DOHH2 (cell line): Measurements from ENCODE around the gene IRF6.

Experiments used
- H3F3A ChIP-seq: fragments of 200-600 bp; sonication (generic), shearing (Covaris generic); 2 replicates; pipeline ENCODE4 v1.6.0; 2016; ENCODE audit warnings: antibody characterized with exemption, mild to moderate bottlenecking; ENCODE audit not compliant: control insufficient read depth, insufficient read depth
- H3K27ac ChIP-seq: fragments of 200-600 bp; sonication (generic); 2 replicates; pipeline ENCODE4 v1.5.1; 2014; ENCODE audit warnings: low read depth, mild to moderate bottlenecking, low read length, moderate library complexity
- H3K27me3 ChIP-seq: fragments of 200-600 bp; sonication (generic); 2 replicates; pipeline ENCODE4 v1.6.1; 2014; ENCODE audit warnings: mild to moderate bottlenecking, low read length, mixed read lengths; ENCODE audit not compliant: control insufficient read depth
- H3K36me3 ChIP-seq: fragments of 200-600 bp; sonication (generic); 2 replicates; pipeline ENCODE4 v1.6.1; 2014; ENCODE audit warnings: mild to moderate bottlenecking, low read length, moderate library complexity, mixed read lengths; ENCODE audit not compliant: control insufficient read depth
- H3K4me1 ChIP-seq: fragments of 200-600 bp; sonication (generic); 2 replicates; pipeline ENCODE4 v1.6.1; 2014; ENCODE audit warnings: mild to moderate bottlenecking, low read length, mixed read lengths; ENCODE audit not compliant: control insufficient read depth
- H3K4me2 ChIP-seq: fragments of 200-600 bp; sonication (generic); 2 replicates; pipeline ENCODE4 v1.6.0; 2014; ENCODE audit warnings: mild to moderate bottlenecking, low read length, moderate library complexity
- H3K4me3 ChIP-seq: fragments of 200-600 bp; sonication (generic); 2 replicates; pipeline ENCODE4 v1.5.1; 2014; ENCODE audit warnings: mild to moderate bottlenecking, low read length, mixed read lengths
- H3K79me2 ChIP-seq: fragments of 200-600 bp; sonication (generic); 2 replicates; pipeline ENCODE4 v1.6.1; 2014; ENCODE audit warnings: mild to moderate bottlenecking, low read length, mixed read lengths; ENCODE audit not compliant: control insufficient read depth
- H3K9me2 ChIP-seq: fragments of 200-600 bp; sonication (generic); replicated peaks from 2 replicates; pipeline ENCODE4 v1.6.1; 2014; ENCODE audit warnings: mild to moderate bottlenecking, low read length, mixed read lengths; ENCODE audit not compliant: control insufficient read depth
- H3K9me3 ChIP-seq: fragments of 200-600 bp; sonication (generic); 2 replicates; pipeline ENCODE4 v1.6.1; 2014; ENCODE audit warnings: antibody characterized with exemption, low read length, mixed read lengths; ENCODE audit not compliant: control insufficient read depth, insufficient read depth
- H4K20me1 ChIP-seq: fragments of 200-600 bp; sonication (generic); 2 replicates; pipeline ENCODE4 v1.6.0; 2014; ENCODE audit warnings: low read depth, mild to moderate bottlenecking, antibody characterized with exemption, low read length, moderate library complexity; ENCODE audit not compliant: control insufficient read depth, insufficient read depth
- CTCF ChIP-seq: fragments of 200-600 bp; sonication (generic); IDR thresholded peaks from one replicate; pipeline ENCODE4 v1.5.1; 2014; ENCODE audit warnings: antibody characterized with exemption, mild to moderate bottlenecking, low read depth, low read length; ENCODE audit not compliant: poor library complexity, severe bottlenecking
- EZH2phosphoT487 ChIP-seq: fragments of 200-600 bp; sonication (generic); IDR thresholded peaks from 2 replicates; pipeline ENCODE4 v1.6.1; 2017; ENCODE audit warnings: borderline replicate concordance, mild to moderate bottlenecking, antibody characterized with exemption, low read length, moderate library complexity, mixed read lengths

The IRF6 gene

GRCh38 chr1:209810783-209811182, 4.8 kb upstream of the IRF6 start:
- Histone ChIP-seq H3K4me1 (peaks cover 5% of the 10 kb centered on the region; the same call in 1 of the 2 replicates), H3K27ac (no peak overlapping the region), H3K79me2 (no peaks in the 10 kb centered on the region), H3K9me3 (no peaks in the 10 kb centered on the region), H3K36me3 (no peaks in the 10 kb centered on the region), H3K4me3 (no peak overlapping the region), H3K9me2 (no peaks in the 10 kb centered on the region), H4K20me1 (no peaks in the 10 kb centered on the region), H3K4me2 (no peak overlapping the region), H3K27me3 (no peaks in the 10 kb centered on the region), H3F3A (no peaks in the 10 kb centered on the region)
- TF ChIP-seq EZH2phosphoT487 (no peak), CTCF (no peak)

GRCh38 chr1:209809611-209810010, 3.7 kb upstream of the IRF6 start:
- no peak overlapping the region for H3K4me3 ChIP-seq
- H3F3A ChIP-seq = no peaks in the 10 kb centered on the region
- H3K79me2 ChIP-seq = no peaks in the 10 kb centered on the region
- TF ChIP-seq CTCF = no peak
- TF ChIP-seq EZH2phosphoT487 = no peak
- no peak overlapping the region for H3K27ac ChIP-seq
- H3K4me1 ChIP-seq = peaks cover 5% of the 10 kb centered on the region; the same call in 1 of the 2 replicates
- no peaks in the 10 kb centered on the region for H3K9me2 ChIP-seq
- H3K9me3 ChIP-seq = no peaks in the 10 kb centered on the region
- H3K27me3 ChIP-seq = no peaks in the 10 kb centered on the region
- H4K20me1 ChIP-seq = no peaks in the 10 kb centered on the region
- no peak overlapping the region for H3K4me2 ChIP-seq
- H3K36me3 ChIP-seq = no peaks in the 10 kb centered on the region

- Histone ChIP-seq H3F3A (no peaks in the 10 kb centered on the region), H3K79me2 (no peaks in the 10 kb centered on the region), H3K4me1 (peaks cover 5% of the 10 kb centered on the region; the same call in 1 of the 2 replicates), H4K20me1 (no peaks in the 10 kb centered on the region), H3K9me2 (no peaks in the 10 kb centered on the region), H3K9me3 (no peaks in the 10 kb centered on the region), H3K4me2 (no peak overlapping the region), H3K27ac (no peak overlapping the region), H3K36me3 (no peaks in the 10 kb centered on the region), H3K4me3 (no peak overlapping the region), H3K27me3 (no peaks in the 10 kb centered on the region)
- TF ChIP-seq EZH2phosphoT487 (no peak), CTCF (no peak)
Measured at GRCh38 chr1:209808059-209808581, 2.2 kb upstream of the IRF6 start.

GRCh38 chr1:209807509-209807908, 1.6 kb upstream of the IRF6 start:
- no peaks in the 10 kb centered on the region for H3F3A ChIP-seq
- no peaks in the 10 kb centered on the region for H3K27me3 ChIP-seq
- no peak overlapping the region for H3K27ac ChIP-seq
- peaks cover 5% of the 10 kb centered on the region; the same call in 1 of the 2 replicates for H3K4me1 ChIP-seq
- H3K36me3 ChIP-seq = no peaks in the 10 kb centered on the region
- H3K9me3 ChIP-seq = no peaks in the 10 kb centered on the region
- H3K4me2 ChIP-seq = no peak overlapping the region
- H4K20me1 ChIP-seq = no peaks in the 10 kb centered on the region
- no peak overlapping the region for H3K4me3 ChIP-seq
- H3K9me2 ChIP-seq = no peaks in the 10 kb centered on the region
- no peak for TF ChIP-seq EZH2phosphoT487
- no peak for TF ChIP-seq CTCF
- no peaks in the 10 kb centered on the region for H3K79me2 ChIP-seq
